ENCODE measurements around the gene RARA.
A peak's percentile ranks its signal among the peaks of the same experiment; 100 is the strongest.

The RARA gene

DNA sequence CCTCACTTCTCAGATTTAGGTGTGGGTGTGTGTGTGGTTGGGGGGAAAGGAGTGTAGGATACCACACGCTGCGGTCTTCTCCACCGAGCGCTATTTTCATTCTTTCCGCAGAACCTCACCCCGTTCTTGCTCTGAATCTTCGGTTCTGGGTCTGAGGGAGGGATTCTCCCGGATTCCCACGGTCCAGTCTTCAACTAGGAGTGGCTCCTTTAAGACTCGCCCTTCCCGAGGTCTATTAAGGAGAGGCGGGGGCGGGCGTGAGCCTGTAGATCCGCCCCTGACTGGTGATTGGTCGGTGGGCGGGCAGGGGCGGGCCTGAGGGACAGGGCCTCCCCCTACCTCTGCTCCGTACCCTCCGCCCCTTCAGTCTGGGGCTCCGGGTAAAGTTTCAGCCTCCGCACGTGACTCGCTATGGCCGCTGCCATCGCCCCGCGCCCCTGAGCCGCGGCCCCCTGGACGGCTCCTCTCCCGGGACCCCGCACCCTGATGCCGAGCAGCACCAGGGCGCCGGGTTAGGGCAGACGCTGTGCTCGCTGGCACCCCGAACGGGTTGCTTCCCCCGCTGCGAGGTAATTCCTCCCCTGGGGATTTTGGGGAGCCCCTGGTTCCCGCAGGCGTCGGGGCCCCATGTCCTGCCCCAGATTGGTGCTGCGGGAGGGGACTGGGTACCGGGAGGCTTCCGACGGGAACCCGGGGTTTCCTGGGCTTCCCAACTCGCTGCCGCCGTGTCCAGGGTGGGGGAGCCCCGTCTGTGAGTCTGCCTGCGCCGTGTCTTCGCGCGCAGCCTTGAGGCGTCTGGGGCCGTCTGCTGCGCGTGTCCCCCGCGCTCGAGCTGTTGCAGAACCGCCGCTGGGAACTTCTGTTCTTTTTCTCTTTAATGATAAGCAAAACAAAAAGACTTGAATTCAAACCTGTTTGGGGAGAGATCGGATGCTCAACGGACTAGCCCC lies 9.2 kb downstream of the RARA start (continued):
- TF ChIP-seq, protein P1, sequence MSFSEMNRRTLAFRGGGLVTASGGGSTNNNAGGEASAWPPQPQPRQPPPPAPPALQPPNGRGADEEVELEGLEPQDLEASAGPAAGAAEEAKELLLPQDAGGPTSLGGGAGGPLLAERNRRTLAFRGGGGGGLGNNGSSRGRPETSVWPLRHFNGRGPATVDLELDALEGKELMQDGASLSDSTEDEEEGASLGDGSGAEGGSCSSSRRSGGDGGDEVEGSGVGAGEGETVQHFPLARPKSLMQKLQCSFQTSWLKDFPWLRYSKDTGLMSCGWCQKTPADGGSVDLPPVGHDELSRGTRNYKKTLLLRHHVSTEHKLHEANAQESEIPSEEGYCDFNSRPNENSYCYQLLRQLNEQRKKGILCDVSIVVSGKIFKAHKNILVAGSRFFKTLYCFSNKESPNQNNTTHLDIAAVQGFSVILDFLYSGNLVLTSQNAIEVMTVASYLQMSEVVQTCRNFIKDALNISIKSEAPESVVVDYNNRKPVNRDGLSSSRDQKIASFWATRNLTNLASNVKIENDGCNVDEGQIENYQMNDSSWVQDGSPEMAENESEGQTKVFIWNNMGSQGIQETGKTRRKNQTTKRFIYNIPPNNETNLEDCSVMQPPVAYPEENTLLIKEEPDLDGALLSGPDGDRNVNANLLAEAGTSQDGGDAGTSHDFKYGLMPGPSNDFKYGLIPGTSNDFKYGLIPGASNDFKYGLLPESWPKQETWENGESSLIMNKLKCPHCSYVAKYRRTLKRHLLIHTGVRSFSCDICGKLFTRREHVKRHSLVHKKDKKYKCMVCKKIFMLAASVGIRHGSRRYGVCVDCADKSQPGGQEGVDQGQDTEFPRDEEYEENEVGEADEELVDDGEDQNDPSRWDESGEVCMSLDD (tag by site-specific recombination; IDR thresholded peaks at IDR 0.05): peak; percentile 99
- TF ChIP-seq ZNF610 (tag by site-specific recombination; IDR thresholded peaks at IDR 0.05; ENCODE audit: borderline replicate concordance) (peak; percentile 63; the same call in 1 of the 2 replicates), ZNF548 (tag by site-specific recombination; IDR thresholded peaks at IDR 0.05) (no peak), ZFHX2 (tag by site-specific recombination; conservative IDR thresholded peaks at IDR 0.05) (peak; percentile 85), ZBTB21 (tag by site-specific recombination; IDR thresholded peaks at IDR 0.05) (no peak; the same call in 1 of the 2 replicates), ZNF510 (tag by site-specific recombination; IDR thresholded peaks at IDR 0.05; ENCODE audit: insufficient replicate concordance) (no peak), SETDB1 (IDR thresholded peaks at IDR 0.05; ENCODE audit: insufficient read length, low read length) (no peak), ZNF37A (tag by site-specific recombination; IDR thresholded peaks at IDR 0.05) (no peak), ZNF433 (tag by site-specific recombination; IDR thresholded peaks at IDR 0.05; ENCODE audit: low read depth) (no peak), ZNF777 (tag by site-specific recombination; IDR thresholded peaks at IDR 0.05; ENCODE audit: borderline replicate concordance) (peak; percentile 94), ZNF600 (tag by site-specific recombination; IDR thresholded peaks at IDR 0.05) (peak; percentile 74; the same call in 1 of the 2 replicates), KLF10 (tag by site-specific recombination; IDR thresholded peaks at IDR 0.05) (peak; percentile 31; the same call in 1 of the 2 replicates), ZNF132 (tag by site-specific recombination; IDR thresholded peaks at IDR 0.05; ENCODE audit: borderline replicate concordance) (no peak), ZIC2 (tag by site-specific recombination; IDR thresholded peaks at IDR 0.05) (peak; percentile 86), ZNF623 (tag by site-specific recombination; IDR thresholded peaks at IDR 0.05) (no peak), ZNF311 (tag by site-specific recombination; IDR thresholded peaks at IDR 0.05; ENCODE audit: borderline replicate concordance) (no peak)
- TF ChIP-seq, protein P2, sequence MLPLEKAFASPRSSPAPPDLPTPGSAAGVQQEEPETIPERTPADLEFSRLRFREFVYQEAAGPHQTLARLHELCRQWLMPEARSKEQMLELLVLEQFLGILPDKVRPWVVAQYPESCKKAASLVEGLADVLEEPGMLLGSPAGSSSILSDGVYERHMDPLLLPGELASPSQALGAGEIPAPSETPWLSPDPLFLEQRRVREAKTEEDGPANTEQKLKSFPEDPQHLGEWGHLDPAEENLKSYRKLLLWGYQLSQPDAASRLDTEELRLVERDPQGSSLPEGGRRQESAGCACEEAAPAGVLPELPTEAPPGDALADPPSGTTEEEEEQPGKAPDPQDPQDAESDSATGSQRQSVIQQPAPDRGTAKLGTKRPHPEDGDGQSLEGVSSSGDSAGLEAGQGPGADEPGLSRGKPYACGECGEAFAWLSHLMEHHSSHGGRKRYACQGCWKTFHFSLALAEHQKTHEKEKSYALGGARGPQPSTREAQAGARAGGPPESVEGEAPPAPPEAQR (tag by site-specific recombination; IDR thresholded peaks at IDR 0.05): no peak
- TF ChIP-seq, protein P3, sequence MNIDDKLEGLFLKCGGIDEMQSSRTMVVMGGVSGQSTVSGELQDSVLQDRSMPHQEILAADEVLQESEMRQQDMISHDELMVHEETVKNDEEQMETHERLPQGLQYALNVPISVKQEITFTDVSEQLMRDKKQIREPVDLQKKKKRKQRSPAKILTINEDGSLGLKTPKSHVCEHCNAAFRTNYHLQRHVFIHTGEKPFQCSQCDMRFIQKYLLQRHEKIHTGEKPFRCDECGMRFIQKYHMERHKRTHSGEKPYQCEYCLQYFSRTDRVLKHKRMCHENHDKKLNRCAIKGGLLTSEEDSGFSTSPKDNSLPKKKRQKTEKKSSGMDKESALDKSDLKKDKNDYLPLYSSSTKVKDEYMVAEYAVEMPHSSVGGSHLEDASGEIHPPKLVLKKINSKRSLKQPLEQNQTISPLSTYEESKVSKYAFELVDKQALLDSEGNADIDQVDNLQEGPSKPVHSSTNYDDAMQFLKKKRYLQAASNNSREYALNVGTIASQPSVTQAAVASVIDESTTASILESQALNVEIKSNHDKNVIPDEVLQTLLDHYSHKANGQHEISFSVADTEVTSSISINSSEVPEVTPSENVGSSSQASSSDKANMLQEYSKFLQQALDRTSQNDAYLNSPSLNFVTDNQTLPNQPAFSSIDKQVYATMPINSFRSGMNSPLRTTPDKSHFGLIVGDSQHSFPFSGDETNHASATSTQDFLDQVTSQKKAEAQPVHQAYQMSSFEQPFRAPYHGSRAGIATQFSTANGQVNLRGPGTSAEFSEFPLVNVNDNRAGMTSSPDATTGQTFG (tag by site-specific recombination; IDR thresholded peaks at IDR 0.05; ENCODE audit: borderline replicate concordance): no peak
- TF ChIP-seq, protein P4, sequence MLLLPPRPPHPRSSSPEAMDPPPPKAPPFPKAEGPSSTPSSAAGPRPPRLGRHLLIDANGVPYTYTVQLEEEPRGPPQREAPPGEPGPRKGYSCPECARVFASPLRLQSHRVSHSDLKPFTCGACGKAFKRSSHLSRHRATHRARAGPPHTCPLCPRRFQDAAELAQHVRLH (tag by site-specific recombination; IDR thresholded peaks at IDR 0.05): no peak
- TF ChIP-seq, protein P5, sequence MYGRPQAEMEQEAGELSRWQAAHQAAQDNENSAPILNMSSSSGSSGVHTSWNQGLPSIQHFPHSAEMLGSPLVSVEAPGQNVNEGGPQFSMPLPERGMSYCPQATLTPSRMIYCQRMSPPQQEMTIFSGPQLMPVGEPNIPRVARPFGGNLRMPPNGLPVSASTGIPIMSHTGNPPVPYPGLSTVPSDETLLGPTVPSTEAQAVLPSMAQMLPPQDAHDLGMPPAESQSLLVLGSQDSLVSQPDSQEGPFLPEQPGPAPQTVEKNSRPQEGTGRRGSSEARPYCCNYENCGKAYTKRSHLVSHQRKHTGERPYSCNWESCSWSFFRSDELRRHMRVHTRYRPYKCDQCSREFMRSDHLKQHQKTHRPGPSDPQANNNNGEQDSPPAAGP (tag by site-specific recombination; IDR thresholded peaks at IDR 0.05): no peak
- TF ChIP-seq, protein P6, sequence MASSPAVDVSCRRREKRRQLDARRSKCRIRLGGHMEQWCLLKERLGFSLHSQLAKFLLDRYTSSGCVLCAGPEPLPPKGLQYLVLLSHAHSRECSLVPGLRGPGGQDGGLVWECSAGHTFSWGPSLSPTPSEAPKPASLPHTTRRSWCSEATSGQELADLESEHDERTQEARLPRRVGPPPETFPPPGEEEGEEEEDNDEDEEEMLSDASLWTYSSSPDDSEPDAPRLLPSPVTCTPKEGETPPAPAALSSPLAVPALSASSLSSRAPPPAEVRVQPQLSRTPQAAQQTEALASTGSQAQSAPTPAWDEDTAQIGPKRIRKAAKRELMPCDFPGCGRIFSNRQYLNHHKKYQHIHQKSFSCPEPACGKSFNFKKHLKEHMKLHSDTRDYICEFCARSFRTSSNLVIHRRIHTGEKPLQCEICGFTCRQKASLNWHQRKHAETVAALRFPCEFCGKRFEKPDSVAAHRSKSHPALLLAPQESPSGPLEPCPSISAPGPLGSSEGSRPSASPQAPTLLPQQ (tag by site-specific recombination; IDR thresholded peaks at IDR 0.05): peak; percentile 82; the same call in 1 of the 2 replicates
- TF ChIP-seq, protein P7, sequence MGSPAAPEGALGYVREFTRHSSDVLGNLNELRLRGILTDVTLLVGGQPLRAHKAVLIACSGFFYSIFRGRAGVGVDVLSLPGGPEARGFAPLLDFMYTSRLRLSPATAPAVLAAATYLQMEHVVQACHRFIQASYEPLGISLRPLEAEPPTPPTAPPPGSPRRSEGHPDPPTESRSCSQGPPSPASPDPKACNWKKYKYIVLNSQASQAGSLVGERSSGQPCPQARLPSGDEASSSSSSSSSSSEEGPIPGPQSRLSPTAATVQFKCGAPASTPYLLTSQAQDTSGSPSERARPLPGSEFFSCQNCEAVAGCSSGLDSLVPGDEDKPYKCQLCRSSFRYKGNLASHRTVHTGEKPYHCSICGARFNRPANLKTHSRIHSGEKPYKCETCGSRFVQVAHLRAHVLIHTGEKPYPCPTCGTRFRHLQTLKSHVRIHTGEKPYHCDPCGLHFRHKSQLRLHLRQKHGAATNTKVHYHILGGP (tag by site-specific recombination; IDR thresholded peaks at IDR 0.05): no peak
- TF ChIP-seq, protein P8, sequence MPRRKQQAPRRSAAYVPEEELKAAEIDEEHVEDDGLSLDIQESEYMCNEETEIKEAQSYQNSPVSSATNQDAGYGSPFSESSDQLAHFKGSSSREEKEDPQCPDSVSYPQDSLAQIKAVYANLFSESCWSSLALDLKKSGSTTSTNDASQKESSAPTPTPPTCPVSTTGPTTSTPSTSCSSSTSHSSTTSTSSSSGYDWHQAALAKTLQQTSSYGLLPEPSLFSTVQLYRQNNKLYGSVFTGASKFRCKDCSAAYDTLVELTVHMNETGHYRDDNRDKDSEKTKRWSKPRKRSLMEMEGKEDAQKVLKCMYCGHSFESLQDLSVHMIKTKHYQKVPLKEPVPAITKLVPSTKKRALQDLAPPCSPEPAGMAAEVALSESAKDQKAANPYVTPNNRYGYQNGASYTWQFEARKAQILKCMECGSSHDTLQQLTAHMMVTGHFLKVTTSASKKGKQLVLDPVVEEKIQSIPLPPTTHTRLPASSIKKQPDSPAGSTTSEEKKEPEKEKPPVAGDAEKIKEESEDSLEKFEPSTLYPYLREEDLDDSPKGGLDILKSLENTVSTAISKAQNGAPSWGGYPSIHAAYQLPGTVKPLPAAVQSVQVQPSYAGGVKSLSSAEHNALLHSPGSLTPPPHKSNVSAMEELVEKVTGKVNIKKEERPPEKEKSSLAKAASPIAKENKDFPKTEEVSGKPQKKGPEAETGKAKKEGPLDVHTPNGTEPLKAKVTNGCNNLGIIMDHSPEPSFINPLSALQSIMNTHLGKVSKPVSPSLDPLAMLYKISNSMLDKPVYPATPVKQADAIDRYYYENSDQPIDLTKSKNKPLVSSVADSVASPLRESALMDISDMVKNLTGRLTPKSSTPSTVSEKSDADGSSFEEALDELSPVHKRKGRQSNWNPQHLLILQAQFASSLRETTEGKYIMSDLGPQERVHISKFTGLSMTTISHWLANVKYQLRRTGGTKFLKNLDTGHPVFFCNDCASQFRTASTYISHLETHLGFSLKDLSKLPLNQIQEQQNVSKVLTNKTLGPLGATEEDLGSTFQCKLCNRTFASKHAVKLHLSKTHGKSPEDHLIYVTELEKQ (tag by site-specific recombination; IDR thresholded peaks at IDR 0.05; ENCODE audit: borderline replicate concordance): no peak
